Measurements from ENCODE around the gene FAM131A. TPM values are rescaled to one million over a fixed set of nuclear protein-coding genes. Genes with fewer than 3 reads are reported as not detected.

Gene FAM131A
- total RNA-seq, 1 experiment from 2014 or later = 23.0 TPM

DNA sequence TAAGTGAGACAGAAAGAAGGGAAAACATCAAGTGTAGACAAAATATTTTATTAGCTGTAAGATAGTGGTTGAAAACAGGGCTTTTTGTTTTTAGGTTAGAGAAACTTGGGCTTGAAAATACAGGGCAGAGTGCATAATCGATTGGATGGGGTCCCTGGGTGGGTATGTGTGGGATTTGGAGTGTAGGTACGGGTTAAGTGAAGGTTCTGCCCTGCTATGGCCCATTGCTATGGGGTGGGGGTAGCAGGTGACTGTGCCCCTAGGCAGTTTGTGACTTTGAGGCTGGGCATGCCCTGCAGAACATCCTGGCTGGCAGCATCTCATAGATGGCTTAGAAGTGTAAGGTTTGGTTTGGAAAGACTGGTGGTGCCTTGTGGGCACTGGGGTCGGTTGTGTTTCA, 3.7 kb upstream of the FAM131A start:
- TF ChIP-seq ZBTB21 (CRISPR knock-in tag; IDR thresholded peaks at IDR 0.05; ENCODE audit: borderline replicate concordance) (no peak), RORB (CRISPR knock-in tag; IDR thresholded peaks at IDR 0.05) (no peak), PRRX2 (CRISPR knock-in tag; IDR thresholded peaks at IDR 0.05) (no peak), ZNF512 (CRISPR knock-in tag; IDR thresholded peaks at IDR 0.05; ENCODE audit: borderline replicate concordance) (no peak), GRHL2 (CRISPR knock-in tag; IDR thresholded peaks at IDR 0.05; ENCODE audit: insufficient replicate concordance, severe bottlenecking) (no peak), ZNF416 (CRISPR knock-in tag; IDR thresholded peaks at IDR 0.05) (no peak), OVOL2 (CRISPR knock-in tag; IDR thresholded peaks at IDR 0.05; ENCODE audit: borderline replicate concordance) (no peak), CREM (CRISPR knock-in tag; IDR thresholded peaks at IDR 0.05) (no peak), E2F5 (CRISPR knock-in tag; IDR thresholded peaks at IDR 0.05) (no peak), HMGA2 (CRISPR knock-in tag; IDR thresholded peaks at IDR 0.05) (no peak), ATF6 (CRISPR knock-in tag; IDR thresholded peaks at IDR 0.05) (no peak)
- TF ChIP-seq, protein P1, sequence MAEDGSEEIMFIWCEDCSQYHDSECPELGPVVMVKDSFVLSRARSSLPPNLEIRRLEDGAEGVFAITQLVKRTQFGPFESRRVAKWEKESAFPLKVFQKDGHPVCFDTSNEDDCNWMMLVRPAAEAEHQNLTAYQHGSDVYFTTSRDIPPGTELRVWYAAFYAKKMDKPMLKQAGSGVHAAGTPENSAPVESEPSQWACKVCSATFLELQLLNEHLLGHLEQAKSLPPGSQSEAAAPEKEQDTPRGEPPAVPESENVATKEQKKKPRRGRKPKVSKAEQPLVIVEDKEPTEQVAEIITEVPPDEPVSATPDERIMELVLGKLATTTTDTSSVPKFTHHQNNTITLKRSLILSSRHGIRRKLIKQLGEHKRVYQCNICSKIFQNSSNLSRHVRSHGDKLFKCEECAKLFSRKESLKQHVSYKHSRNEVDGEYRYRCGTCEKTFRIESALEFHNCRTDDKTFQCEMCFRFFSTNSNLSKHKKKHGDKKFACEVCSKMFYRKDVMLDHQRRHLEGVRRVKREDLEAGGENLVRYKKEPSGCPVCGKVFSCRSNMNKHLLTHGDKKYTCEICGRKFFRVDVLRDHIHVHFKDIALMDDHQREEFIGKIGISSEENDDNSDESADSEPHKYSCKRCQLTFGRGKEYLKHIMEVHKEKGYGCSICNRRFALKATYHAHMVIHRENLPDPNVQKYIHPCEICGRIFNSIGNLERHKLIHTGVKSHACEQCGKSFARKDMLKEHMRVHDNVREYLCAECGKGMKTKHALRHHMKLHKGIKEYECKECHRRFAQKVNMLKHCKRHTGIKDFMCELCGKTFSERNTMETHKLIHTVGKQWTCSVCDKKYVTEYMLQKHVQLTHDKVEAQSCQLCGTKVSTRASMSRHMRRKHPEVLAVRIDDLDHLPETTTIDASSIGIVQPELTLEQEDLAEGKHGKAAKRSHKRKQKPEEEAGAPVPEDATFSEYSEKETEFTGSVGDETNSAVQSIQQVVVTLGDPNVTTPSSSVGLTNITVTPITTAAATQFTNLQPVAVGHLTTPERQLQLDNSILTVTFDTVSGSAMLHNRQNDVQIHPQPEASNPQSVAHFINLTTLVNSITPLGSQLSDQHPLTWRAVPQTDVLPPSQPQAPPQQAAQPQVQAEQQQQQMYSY (CRISPR knock-in tag; IDR thresholded peaks at IDR 0.05) = no peak
- TF ChIP-seq, protein P2, sequence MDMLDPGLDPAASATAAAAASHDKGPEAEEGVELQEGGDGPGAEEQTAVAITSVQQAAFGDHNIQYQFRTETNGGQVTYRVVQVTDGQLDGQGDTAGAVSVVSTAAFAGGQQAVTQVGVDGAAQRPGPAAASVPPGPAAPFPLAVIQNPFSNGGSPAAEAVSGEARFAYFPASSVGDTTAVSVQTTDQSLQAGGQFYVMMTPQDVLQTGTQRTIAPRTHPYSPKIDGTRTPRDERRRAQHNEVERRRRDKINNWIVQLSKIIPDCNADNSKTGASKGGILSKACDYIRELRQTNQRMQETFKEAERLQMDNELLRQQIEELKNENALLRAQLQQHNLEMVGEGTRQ (CRISPR knock-in tag; IDR thresholded peaks at IDR 0.05) = no peak
- TF ChIP-seq, protein P3, sequence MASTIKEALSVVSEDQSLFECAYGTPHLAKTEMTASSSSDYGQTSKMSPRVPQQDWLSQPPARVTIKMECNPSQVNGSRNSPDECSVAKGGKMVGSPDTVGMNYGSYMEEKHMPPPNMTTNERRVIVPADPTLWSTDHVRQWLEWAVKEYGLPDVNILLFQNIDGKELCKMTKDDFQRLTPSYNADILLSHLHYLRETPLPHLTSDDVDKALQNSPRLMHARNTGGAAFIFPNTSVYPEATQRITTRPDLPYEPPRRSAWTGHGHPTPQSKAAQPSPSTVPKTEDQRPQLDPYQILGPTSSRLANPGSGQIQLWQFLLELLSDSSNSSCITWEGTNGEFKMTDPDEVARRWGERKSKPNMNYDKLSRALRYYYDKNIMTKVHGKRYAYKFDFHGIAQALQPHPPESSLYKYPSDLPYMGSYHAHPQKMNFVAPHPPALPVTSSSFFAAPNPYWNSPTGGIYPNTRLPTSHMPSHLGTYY (CRISPR knock-in tag; IDR thresholded peaks at IDR 0.05) = no peak
- TF ChIP-seq, protein P4, sequence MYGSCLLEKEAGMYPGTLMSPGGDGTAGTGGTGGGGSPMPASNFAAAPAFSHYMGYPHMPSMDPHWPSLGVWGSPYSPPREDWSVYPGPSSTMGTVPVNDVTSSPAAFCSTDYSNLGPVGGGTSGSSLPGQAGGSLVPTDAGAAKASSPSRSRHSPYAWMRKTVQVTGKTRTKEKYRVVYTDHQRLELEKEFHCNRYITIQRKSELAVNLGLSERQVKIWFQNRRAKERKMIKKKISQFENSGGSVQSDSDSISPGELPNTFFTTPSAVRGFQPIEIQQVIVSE (CRISPR knock-in tag; IDR thresholded peaks at IDR 0.05; ENCODE audit: borderline replicate concordance) = no peak
- TF ChIP-seq, protein P5, sequence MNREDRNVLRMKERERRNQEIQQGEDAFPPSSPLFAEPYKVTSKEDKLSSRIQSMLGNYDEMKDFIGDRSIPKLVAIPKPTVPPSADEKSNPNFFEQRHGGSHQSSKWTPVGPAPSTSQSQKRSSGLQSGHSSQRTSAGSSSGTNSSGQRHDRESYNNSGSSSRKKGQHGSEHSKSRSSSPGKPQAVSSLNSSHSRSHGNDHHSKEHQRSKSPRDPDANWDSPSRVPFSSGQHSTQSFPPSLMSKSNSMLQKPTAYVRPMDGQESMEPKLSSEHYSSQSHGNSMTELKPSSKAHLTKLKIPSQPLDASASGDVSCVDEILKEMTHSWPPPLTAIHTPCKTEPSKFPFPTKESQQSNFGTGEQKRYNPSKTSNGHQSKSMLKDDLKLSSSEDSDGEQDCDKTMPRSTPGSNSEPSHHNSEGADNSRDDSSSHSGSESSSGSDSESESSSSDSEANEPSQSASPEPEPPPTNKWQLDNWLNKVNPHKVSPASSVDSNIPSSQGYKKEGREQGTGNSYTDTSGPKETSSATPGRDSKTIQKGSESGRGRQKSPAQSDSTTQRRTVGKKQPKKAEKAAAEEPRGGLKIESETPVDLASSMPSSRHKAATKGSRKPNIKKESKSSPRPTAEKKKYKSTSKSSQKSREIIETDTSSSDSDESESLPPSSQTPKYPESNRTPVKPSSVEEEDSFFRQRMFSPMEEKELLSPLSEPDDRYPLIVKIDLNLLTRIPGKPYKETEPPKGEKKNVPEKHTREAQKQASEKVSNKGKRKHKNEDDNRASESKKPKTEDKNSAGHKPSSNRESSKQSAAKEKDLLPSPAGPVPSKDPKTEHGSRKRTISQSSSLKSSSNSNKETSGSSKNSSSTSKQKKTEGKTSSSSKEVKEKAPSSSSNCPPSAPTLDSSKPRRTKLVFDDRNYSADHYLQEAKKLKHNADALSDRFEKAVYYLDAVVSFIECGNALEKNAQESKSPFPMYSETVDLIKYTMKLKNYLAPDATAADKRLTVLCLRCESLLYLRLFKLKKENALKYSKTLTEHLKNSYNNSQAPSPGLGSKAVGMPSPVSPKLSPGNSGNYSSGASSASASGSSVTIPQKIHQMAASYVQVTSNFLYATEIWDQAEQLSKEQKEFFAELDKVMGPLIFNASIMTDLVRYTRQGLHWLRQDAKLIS (CRISPR knock-in tag; IDR thresholded peaks at IDR 0.05; ENCODE audit: borderline replicate concordance) = no peak
- no peaks in the 10 kb centered on the region for H3K9me3 Mint-ChIP-seq
- H3K4me3 Mint-ChIP-seq = no peak overlapping the region
- peak overlapping the region; percentile 8 for H3K27ac Mint-ChIP-seq
- H3K36me3 Mint-ChIP-seq = peaks cover 54% of the 10 kb centered on the region
- H3K4me1 Mint-ChIP-seq = peaks cover 25% of the 10 kb centered on the region
- no peaks in the 10 kb centered on the region for H3K27me3 Mint-ChIP-seq (ENCODE audit: low read depth)
- ATAC-seq = no peak
- ChIA-PET CTCF (no interaction called here), POLR2A (no interaction called here)
- DNase-seq (ENCODE audit: low spot score) = no peak

Measured in WTC11 (cell line).